ENCODE measurements around the gene CNOT6.

GRCh38 chr5:180533845-180534244 is 39.7 kb downstream of the CNOT6 start:
- TF ChIP-seq CTCF (IDR thresholded peaks at IDR 0.05) (no peak), POLR2AphosphoS5 (IDR thresholded peaks at IDR 0.05) (no peak)
